GM23338 (cell line): Measurements from ENCODE around the gene GALM. TPM values are rescaled to one million over a fixed set of nuclear protein-coding genes. Genes with fewer than 3 reads are reported as not detected.
A peak's percentile ranks its signal among the peaks of the same experiment; 100 is the strongest.

Experiments used
- ATAC-seq: fragments of 200-7000 bp; cut with Tn5 transposase; 3 replicates; pipeline ENCODE4 v1.9.1; 2020
- DNase-seq: peaks from one replicate; pipeline ENCODE4 v3.0.0-alpha.2; 2015; ENCODE audit warnings: low spot score
- H2AFZ ChIP-seq: fragments of 200-600 bp; sonication (generic); 2 replicates; pipeline ENCODE4 v1.8.0; 2016; ENCODE audit warnings: antibody characterized with exemption, mild to moderate bottlenecking, moderate library complexity
- H3F3A ChIP-seq: fragments of 200-600 bp; sonication (generic); replicated peaks from 2 replicates; pipeline ENCODE4 v1.8.0; 2017; ENCODE audit warnings: antibody characterized with exemption, mixed run types, low read depth
- H3K27ac ChIP-seq: fragments of 200-600 bp; sonication (generic); 2 replicates; pipeline ENCODE4 v1.6.1; 2016; ENCODE audit warnings: low read depth
- H3K27me3 ChIP-seq: fragments of 200-600 bp; sonication (generic); 2 replicates; pipeline ENCODE4 v1.8.0; 2016; ENCODE audit warnings: mild to moderate bottlenecking, mixed run types, moderate library complexity; ENCODE audit not compliant: insufficient read depth
- H3K36me3 ChIP-seq: fragments of 200-600 bp; sonication (generic); 2 replicates; pipeline ENCODE4 v1.8.0; 2016; ENCODE audit warnings: mild to moderate bottlenecking; ENCODE audit not compliant: insufficient read depth
- H3K4me1 ChIP-seq: fragments of 200-600 bp; sonication (generic); 2 replicates; pipeline ENCODE4 v1.8.0; 2016; ENCODE audit warnings: mild to moderate bottlenecking, moderate library complexity; ENCODE audit not compliant: insufficient read depth
- H3K4me2 ChIP-seq: fragments of 200-600 bp; sonication (generic); 2 replicates; pipeline ENCODE4 v1.7.1; 2017; ENCODE audit warnings: mixed run types
- H3K4me3 ChIP-seq: fragments of 200-600 bp; sonication (generic); 2 replicates; pipeline ENCODE4 v1.6.1; 2016; ENCODE audit warnings: mixed run types
- H3K79me2 ChIP-seq: fragments of 200-600 bp; sonication (generic); replicated peaks from 2 replicates; pipeline ENCODE4 v1.8.0; 2017; ENCODE audit warnings: mild to moderate bottlenecking; ENCODE audit not compliant: insufficient read depth
- H3K9me2 ChIP-seq: fragments of 200-600 bp; sonication (generic); 2 replicates; pipeline ENCODE4 v1.8.0; 2017; ENCODE audit not compliant: insufficient read depth
- H4K20me1 ChIP-seq: fragments of 200-600 bp; sonication (generic); replicated peaks from 2 replicates; pipeline ENCODE4 v1.8.0; 2017; ENCODE audit warnings: mild to moderate bottlenecking; ENCODE audit not compliant: insufficient read depth
- H3K27ac Mint-ChIP-seq: 2 replicates; pipeline ENCODE4 v1.8.0; 2020; ENCODE audit warnings: inconsistent platforms, mild to moderate bottlenecking, moderate library complexity, mixed read lengths
- H3K27me3 Mint-ChIP-seq: 3 replicates; pipeline ENCODE4 v1.8.0; 2022; ENCODE audit warnings: low read depth, mild to moderate bottlenecking, moderate library complexity, mixed read lengths, inconsistent platforms; ENCODE audit not compliant: insufficient read depth, poor library complexity
- H3K36me3 Mint-ChIP-seq: 3 replicates; pipeline ENCODE4 v1.8.0; 2021; ENCODE audit warnings: low read depth, mild to moderate bottlenecking, inconsistent platforms, moderate library complexity, mixed read lengths
- H3K4me1 Mint-ChIP-seq: 3 replicates; pipeline ENCODE4 v1.8.0; 2020; ENCODE audit warnings: mild to moderate bottlenecking, inconsistent platforms, mixed read lengths
- H3K4me3 Mint-ChIP-seq: 3 replicates; pipeline ENCODE4 v1.8.0; 2021; ENCODE audit warnings: moderate library complexity, mild to moderate bottlenecking, inconsistent platforms, mixed read lengths
- H3K9me3 Mint-ChIP-seq: 3 replicates; pipeline ENCODE4 v1.8.0; 2020; ENCODE audit warnings: moderate library complexity, mild to moderate bottlenecking, inconsistent platforms, mixed read lengths
- CREB1 ChIP-seq: fragments of 250-450 bp; sonication (Bioruptor Pico); IDR thresholded peaks from 2 replicates; pipeline ENCODE4 v1.5.0; 2020; ENCODE audit warnings: low read depth, mild to moderate bottlenecking, moderate library complexity
- ETS1 ChIP-seq: IDR thresholded peaks from 2 replicates; pipeline ENCODE4 v1.6.1; 2016; ENCODE audit warnings: antibody characterized with exemption
- NANOG ChIP-seq: IDR thresholded peaks from 2 replicates; pipeline ENCODE4 v1.6.1; 2016; ENCODE audit warnings: antibody characterized with exemption, borderline replicate concordance
- POLR2AphosphoS5 ChIP-seq: IDR thresholded peaks from 2 replicates; pipeline ENCODE4 v1.6.1; 2016; ENCODE audit warnings: antibody characterized with exemption, low read depth
- REST ChIP-seq: IDR thresholded peaks from one replicate; pipeline ENCODE4 v1.6.1; 2018; ENCODE audit warnings: antibody characterized with exemption; ENCODE audit not compliant: unreplicated experiment
- STAT1 ChIP-seq: IDR thresholded peaks from one replicate; pipeline ENCODE4 v1.6.1; 2016; ENCODE audit warnings: antibody characterized with exemption; ENCODE audit not compliant: unreplicated experiment
- ZNF114 ChIP-seq: fragments of 250-450 bp; sonication (Bioruptor Pico); IDR thresholded peaks from 2 replicates; pipeline ENCODE4 v1.5.0; 2020; ENCODE audit warnings: mild to moderate bottlenecking, moderate library complexity
- ZNF462 ChIP-seq: fragments of 250-450 bp; sonication (Bioruptor Pico); IDR thresholded peaks from 2 replicates; pipeline ENCODE4 v1.5.0; 2020; ENCODE audit warnings: mild to moderate bottlenecking, moderate library complexity
- polyA plus RNA-seq: library from polyadenylated mRNA; unstranded; fragments of >200 nt; fragmentation: Nextera tagmentation; extraction: Ambion mirVana; gene quantifications from 2 replicates; pipeline ENCODE4 v1.2.1, GENCODE V29; 2016
- total RNA-seq: library from RNA; depleted of rRNA; stranded (reverse); fragments of >200 nt; shearing (Covaris generic); gene quantifications from 2 replicates; pipeline ENCODE4 v1.2.3, GENCODE V29; 2014
- TF ChIP-seq, protein P1 (sequence below), 2 experiments: fragments of 200-600 bp in 1 of 2; sonication (generic) in 1 of 2; conservative IDR thresholded peaks; 2 replicates each; pipeline versions ENCODE4 v1.5.1 to v1.6.1; 2016 to 2017; ENCODE audit warnings: antibody characterized with exemption in 2 of 2, low read depth in 2 of 2, mild to moderate bottlenecking in 2 of 2, moderate library complexity in 1 of 2

Gene GALM
- total and polyA plus RNA-seq, 2 experiments from 2014 or later = 9.3 to 21.6 TPM

DNA sequence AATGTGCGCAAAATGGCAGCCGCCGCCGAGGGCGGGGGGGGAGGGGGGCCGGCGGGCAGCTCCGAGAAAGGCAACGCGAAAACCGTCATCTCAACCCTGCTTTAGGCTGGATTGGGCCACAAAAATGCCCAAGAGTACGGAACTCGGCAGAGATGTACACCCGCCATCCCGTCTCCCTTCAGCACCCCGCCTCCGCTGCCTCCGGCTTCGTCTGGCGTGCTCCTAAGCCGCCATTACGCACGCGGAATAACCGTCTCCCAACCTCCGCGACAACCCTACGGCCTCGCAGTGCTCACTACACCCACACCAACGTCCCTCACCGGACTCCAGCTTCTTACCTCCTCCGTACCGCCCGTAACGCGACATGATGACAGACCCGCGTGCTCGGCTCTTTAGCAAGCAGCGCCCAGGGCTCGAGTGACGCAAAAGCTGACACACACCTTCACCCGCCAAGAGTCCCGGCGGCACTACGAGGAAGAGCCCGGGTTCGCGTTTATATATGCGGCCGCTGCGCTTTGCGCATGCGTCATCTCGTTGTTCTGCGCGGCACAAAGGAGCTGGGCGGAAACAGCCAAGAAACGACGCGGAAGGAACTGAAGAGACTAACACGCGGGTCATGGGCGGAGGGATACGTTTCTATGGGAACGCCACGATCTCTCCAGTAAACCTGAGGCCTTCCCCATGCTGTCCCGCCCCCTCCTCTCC is 85.1 kb downstream of the GALM start, which contains the start of gene SRSF7:
Gene SRSF7, minus strand, starts transcription at position 471 of the 705 bp plus-strand sequence. Its CDS starts 105 bp downstream, at position 366.
- ATAC-seq = peak; percentile 90
- Mint-ChIP-seq H3K4me1 (peaks cover 39% of the 10 kb centered on the region), H3K27me3 (peaks cover 25% of the 10 kb centered on the region), H3K9me3 (peaks cover 6% of the 10 kb centered on the region; the same call in 2 of the 3 replicates), H3K4me3 (peak within 1 kb of the TSS; percentile 98), H3K36me3 (peaks cover 52% of the 10 kb centered on the region), H3K27ac (peak within 1 kb of the TSS; percentile 100)
- Histone ChIP-seq H3F3A (peaks cover 44% of the 10 kb centered on the region), H3K4me1 (peaks cover 12% of the 10 kb centered on the region), H2AFZ (peak within 1 kb of the TSS; percentile 85), H4K20me1 (peaks cover 34% of the 10 kb centered on the region), H3K4me3 (peak within 1 kb of the TSS; percentile 99), H3K79me2 (peaks cover 51% of the 10 kb centered on the region), H3K9me2 (no peaks in the 10 kb centered on the region), H3K27me3 (no peaks in the 10 kb centered on the region), H3K4me2 (peak within 1 kb of the TSS; percentile 98), H3K36me3 (peaks cover 40% of the 10 kb centered on the region), H3K27ac (peak within 1 kb of the TSS; percentile 98)
- TF ChIP-seq ZNF462 (CRISPR knock-in tag) (no peak), NANOG (no peak), REST (peak; percentile 39), POLR2AphosphoS5 (peak; percentile 100), ZNF114 (CRISPR knock-in tag) (peak; percentile 96; the same call in 1 of the 2 replicates), CREB1 (peak; percentile 83), STAT1 (no peak), ETS1 (peak; percentile 84)
- TF ChIP-seq, protein P1, sequence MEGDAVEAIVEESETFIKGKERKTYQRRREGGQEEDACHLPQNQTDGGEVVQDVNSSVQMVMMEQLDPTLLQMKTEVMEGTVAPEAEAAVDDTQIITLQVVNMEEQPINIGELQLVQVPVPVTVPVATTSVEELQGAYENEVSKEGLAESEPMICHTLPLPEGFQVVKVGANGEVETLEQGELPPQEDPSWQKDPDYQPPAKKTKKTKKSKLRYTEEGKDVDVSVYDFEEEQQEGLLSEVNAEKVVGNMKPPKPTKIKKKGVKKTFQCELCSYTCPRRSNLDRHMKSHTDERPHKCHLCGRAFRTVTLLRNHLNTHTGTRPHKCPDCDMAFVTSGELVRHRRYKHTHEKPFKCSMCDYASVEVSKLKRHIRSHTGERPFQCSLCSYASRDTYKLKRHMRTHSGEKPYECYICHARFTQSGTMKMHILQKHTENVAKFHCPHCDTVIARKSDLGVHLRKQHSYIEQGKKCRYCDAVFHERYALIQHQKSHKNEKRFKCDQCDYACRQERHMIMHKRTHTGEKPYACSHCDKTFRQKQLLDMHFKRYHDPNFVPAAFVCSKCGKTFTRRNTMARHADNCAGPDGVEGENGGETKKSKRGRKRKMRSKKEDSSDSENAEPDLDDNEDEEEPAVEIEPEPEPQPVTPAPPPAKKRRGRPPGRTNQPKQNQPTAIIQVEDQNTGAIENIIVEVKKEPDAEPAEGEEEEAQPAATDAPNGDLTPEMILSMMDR (conservative IDR thresholded peaks at IDR 0.05; ENCODE audit: low read depth in 2 of 2) = no peak
- peak; percentile 100 for DNase-seq
